HepG2 (cell line): Measurements from ENCODE around the gene OSGIN1. TPM values are rescaled to one million over a fixed set of nuclear protein-coding genes. Genes with fewer than 3 reads are reported as not detected.

ENCODE experiments used
- ELF4 ChIP-seq: sonication (generic); formaldehyde crosslinking; IDR thresholded peaks from 2 replicates; pipeline ENCODE4 v1.5.0; 2020; ENCODE audit warnings: missing genetic modification reagents, mild to moderate bottlenecking, moderate library complexity, borderline replicate concordance
- FUBP1 ChIP-seq: sonication (generic); formaldehyde crosslinking; IDR thresholded peaks from 2 replicates; pipeline ENCODE4 v1.5.1; 2020; ENCODE audit warnings: missing genetic modification reagents, mild to moderate bottlenecking, borderline replicate concordance
- HBP1 ChIP-seq: IDR thresholded peaks from 2 replicates; pipeline ENCODE4 v1.6.1; 2016; ENCODE audit warnings: low read depth, control low read depth
- HDAC6 ChIP-seq: fragments of 200-600 bp; sonication (generic); IDR thresholded peaks from 2 replicates; pipeline ENCODE4 v1.7.0; 2017; ENCODE audit warnings: mild to moderate bottlenecking, antibody characterized with exemption, low read length, low read depth
- KDM3A ChIP-seq: IDR thresholded peaks from 2 replicates; pipeline ENCODE4 v1.6.1; 2018; ENCODE audit warnings: low read depth, missing compliant biosample characterization
- KDM4B ChIP-seq: sonication (generic); formaldehyde crosslinking; IDR thresholded peaks from 2 replicates; pipeline ENCODE4 v1.4.0; 2020; ENCODE audit warnings: missing genetic modification reagents
- MTA1 ChIP-seq: sonication (generic); formaldehyde crosslinking; IDR thresholded peaks from 2 replicates; pipeline ENCODE4 v1.4.0; 2020; ENCODE audit warnings: missing genetic modification reagents, mild to moderate bottlenecking, borderline replicate concordance
- NFE2 ChIP-seq: sonication (generic); formaldehyde crosslinking; IDR thresholded peaks from 2 replicates; pipeline ENCODE4 v1.4.0; 2020; ENCODE audit warnings: missing genetic modification reagents
- SAP130 ChIP-seq: IDR thresholded peaks from 2 replicates; pipeline ENCODE4 v1.6.1; 2016; ENCODE audit warnings: low read depth
- THRA ChIP-seq: sonication (generic); formaldehyde crosslinking; IDR thresholded peaks from 2 replicates; pipeline ENCODE4 v1.4.0; 2020; ENCODE audit warnings: missing genetic modification reagents, borderline replicate concordance
- TOE1 ChIP-seq: sonication (generic); formaldehyde crosslinking; IDR thresholded peaks from 2 replicates; pipeline ENCODE4 v1.4.0; 2020; ENCODE audit warnings: mild to moderate bottlenecking, missing genetic modification reagents
- ZBTB7B ChIP-seq: sonication (generic); formaldehyde crosslinking; IDR thresholded peaks from 2 replicates; pipeline ENCODE4 v1.4.0; 2020; ENCODE audit warnings: missing genetic modification reagents
- ZFP37 ChIP-seq: sonication (generic); formaldehyde crosslinking; IDR thresholded peaks from 2 replicates; pipeline ENCODE4 v1.4.0; 2020; ENCODE audit warnings: missing genetic modification reagents, borderline replicate concordance
- ZNF326 ChIP-seq: sonication (generic); formaldehyde crosslinking; IDR thresholded peaks from 2 replicates; pipeline ENCODE4 v1.4.0; 2020; ENCODE audit warnings: missing genetic modification reagents, borderline replicate concordance
- ZNF441 ChIP-seq: sonication (generic); formaldehyde crosslinking; IDR thresholded peaks from 2 replicates; pipeline ENCODE4 v1.7.0; 2021; ENCODE audit warnings: missing genetic modification reagents, borderline replicate concordance
- ZNF460 ChIP-seq: sonication (generic); formaldehyde crosslinking; IDR thresholded peaks from 2 replicates; pipeline ENCODE4 v1.5.1; 2020; ENCODE audit warnings: missing genetic modification reagents, mild to moderate bottlenecking, borderline replicate concordance
- ZNF678 ChIP-seq: sonication (generic); formaldehyde crosslinking; IDR thresholded peaks from 2 replicates; pipeline ENCODE4 v1.4.0; 2020; ENCODE audit warnings: mild to moderate bottlenecking, missing genetic modification reagents
- ZNF883 ChIP-seq: sonication (generic); formaldehyde crosslinking; IDR thresholded peaks from 2 replicates; pipeline ENCODE4 v1.5.1; 2020; ENCODE audit warnings: mild to moderate bottlenecking, missing genetic modification reagents; ENCODE audit errors: not compliant biosample characterization
- polyA plus RNA-seq, 8 experiments: library from polyadenylated mRNA; depleted of rRNA in 3 of 8; stranded (reverse) in 7 of 8; unstranded in 1 of 8; fragments of >200 nt; fragmentation: Illumina TruSeq in 4 of 8; extraction: Trizol in 4 of 8; gene quantifications; 2 replicates each; pipeline versions ENCODE4 v1.2.1 to v1.2.3, GENCODE V29; 2011 to 2016; ENCODE audit warnings: low read depth in 4 of 8, missing spikeins in 1 of 8, mixed read lengths in 1 of 8; ENCODE audit not compliant: insufficient read depth in 1 of 8
- total RNA-seq, 5 experiments: library from RNA; depleted of rRNA; stranded (reverse); fragments of >200 nt; fragmentation: Illumina TruSeq; extraction: Trizol; gene quantifications; 2 replicates each; pipeline ENCODE4 v1.2.3, GENCODE V29; 2016; ENCODE audit warnings: low read depth in 1 of 5
- TF ChIP-seq, protein P1 (sequence below): sonication (generic); formaldehyde crosslinking; IDR thresholded peaks from 2 replicates; pipeline ENCODE4 v1.8.1; 2022; ENCODE audit warnings: low read depth, mild to moderate bottlenecking, missing genetic modification reagents
- TF ChIP-seq, protein P2 (sequence below): sonication (generic); formaldehyde crosslinking; conservative IDR thresholded peaks from 2 replicates; pipeline ENCODE4 v1.4.0; 2020; ENCODE audit warnings: mild to moderate bottlenecking, missing genetic modification reagents, moderate library complexity

The OSGIN1 gene
- total and polyA plus RNA-seq, 2 of the 13 experiments (the other 11 are each of a cell fraction or from before 2014, with no cell fraction given), result 20.5 to 27.1 TPM

- TF ChIP-seq HBP1 (CRISPR knock-in tag), result no peak
- TF ChIP-seq ZFP37 (CRISPR knock-in tag), result no peak
- TF ChIP-seq THRA (CRISPR knock-in tag), result peak; percentile 29; the same call in 1 of the 2 replicates
- TF ChIP-seq MTA1 (CRISPR knock-in tag), result no peak
- TF ChIP-seq KDM4B, result no peak
- no peak for TF ChIP-seq ZNF326 (CRISPR knock-in tag)
- no peak for TF ChIP-seq KDM3A (CRISPR knock-in tag)
- no peak for TF ChIP-seq ELF4 (CRISPR knock-in tag)
- no peak for TF ChIP-seq TOE1 (CRISPR knock-in tag)
- TF ChIP-seq ZBTB7B (CRISPR knock-in tag), result no peak
- TF ChIP-seq, protein P1, sequence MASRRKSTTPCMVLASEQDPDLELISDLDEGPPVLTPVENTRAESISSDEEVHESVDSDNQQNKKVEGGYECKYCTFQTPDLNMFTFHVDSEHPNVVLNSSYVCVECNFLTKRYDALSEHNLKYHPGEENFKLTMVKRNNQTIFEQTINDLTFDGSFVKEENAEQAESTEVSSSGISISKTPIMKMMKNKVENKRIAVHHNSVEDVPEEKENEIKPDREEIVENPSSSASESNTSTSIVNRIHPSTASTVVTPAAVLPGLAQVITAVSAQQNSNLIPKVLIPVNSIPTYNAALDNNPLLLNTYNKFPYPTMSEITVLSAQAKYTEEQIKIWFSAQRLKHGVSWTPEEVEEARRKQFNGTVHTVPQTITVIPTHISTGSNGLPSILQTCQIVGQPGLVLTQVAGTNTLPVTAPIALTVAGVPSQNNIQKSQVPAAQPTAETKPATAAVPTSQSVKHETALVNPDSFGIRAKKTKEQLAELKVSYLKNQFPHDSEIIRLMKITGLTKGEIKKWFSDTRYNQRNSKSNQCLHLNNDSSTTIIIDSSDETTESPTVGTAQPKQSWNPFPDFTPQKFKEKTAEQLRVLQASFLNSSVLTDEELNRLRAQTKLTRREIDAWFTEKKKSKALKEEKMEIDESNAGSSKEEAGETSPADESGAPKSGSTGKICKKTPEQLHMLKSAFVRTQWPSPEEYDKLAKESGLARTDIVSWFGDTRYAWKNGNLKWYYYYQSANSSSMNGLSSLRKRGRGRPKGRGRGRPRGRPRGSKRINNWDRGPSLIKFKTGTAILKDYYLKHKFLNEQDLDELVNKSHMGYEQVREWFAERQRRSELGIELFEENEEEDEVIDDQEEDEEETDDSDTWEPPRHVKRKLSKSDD (CRISPR knock-in tag), result no peak
- TF ChIP-seq, protein P2, sequence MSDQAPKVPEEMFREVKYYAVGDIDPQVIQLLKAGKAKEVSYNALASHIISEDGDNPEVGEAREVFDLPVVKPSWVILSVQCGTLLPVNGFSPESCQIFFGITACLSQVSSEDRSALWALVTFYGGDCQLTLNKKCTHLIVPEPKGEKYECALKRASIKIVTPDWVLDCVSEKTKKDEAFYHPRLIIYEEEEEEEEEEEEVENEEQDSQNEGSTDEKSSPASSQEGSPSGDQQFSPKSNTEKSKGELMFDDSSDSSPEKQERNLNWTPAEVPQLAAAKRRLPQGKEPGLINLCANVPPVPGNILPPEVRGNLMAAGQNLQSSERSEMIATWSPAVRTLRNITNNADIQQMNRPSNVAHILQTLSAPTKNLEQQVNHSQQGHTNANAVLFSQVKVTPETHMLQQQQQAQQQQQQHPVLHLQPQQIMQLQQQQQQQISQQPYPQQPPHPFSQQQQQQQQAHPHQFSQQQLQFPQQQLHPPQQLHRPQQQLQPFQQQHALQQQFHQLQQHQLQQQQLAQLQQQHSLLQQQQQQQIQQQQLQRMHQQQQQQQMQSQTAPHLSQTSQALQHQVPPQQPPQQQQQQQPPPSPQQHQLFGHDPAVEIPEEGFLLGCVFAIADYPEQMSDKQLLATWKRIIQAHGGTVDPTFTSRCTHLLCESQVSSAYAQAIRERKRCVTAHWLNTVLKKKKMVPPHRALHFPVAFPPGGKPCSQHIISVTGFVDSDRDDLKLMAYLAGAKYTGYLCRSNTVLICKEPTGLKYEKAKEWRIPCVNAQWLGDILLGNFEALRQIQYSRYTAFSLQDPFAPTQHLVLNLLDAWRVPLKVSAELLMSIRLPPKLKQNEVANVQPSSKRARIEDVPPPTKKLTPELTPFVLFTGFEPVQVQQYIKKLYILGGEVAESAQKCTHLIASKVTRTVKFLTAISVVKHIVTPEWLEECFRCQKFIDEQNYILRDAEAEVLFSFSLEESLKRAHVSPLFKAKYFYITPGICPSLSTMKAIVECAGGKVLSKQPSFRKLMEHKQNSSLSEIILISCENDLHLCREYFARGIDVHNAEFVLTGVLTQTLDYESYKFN (CRISPR knock-in tag), result peak; percentile 37; the same call in 1 of the 2 replicates
- TF ChIP-seq ZNF441 (CRISPR knock-in tag), result no peak
- TF ChIP-seq ZNF460 (CRISPR knock-in tag), result no peak; the same call in 1 of the 2 replicates
- TF ChIP-seq SAP130 (CRISPR knock-in tag), result peak; percentile 45
- no peak for TF ChIP-seq FUBP1 (CRISPR knock-in tag)
- TF ChIP-seq HDAC6, result no peak
- no peak for TF ChIP-seq NFE2
- no peak for TF ChIP-seq ZNF678 (CRISPR knock-in tag)
- TF ChIP-seq ZNF883 (CRISPR knock-in tag), result no peak
Observed at GRCh38 chr16:83945587-83945986, 7.5 kb upstream of the OSGIN1 start (continued).
